SK-N-SH (cell line): ENCODE data around the gene EPHB2. TPM values are rescaled to one million over a fixed set of nuclear protein-coding genes. Genes with fewer than 3 reads are reported as not detected.

Experiments used
- CTCF ChIA-PET: fragments of 300-600, 350-600 bp; formaldehyde crosslinking; extraction: SDS; loops from one replicate; lab custom pipeline; 2021; lab: Yijun Ruan, JAX
- POLR2A ChIA-PET: fragments of 350-600 bp; sonication (Branson Sonifier 250); formaldehyde crosslinking; extraction: SDS; loops from one replicate; lab custom pipeline; 2020; ENCODE audit warnings: antibody characterized with exemption, inconsistent platforms; lab: Yijun Ruan, JAX
- DNase-seq: peaks from one replicate; pipeline ENCODE4 v3.0.0; 2012
- H2AFZ ChIP-seq: fragments of 200-600 bp; sonication (generic); 2 replicates; pipeline ENCODE4 v1.8.1; 2016; ENCODE audit warnings: antibody characterized with exemption, mild to moderate bottlenecking, low read depth
- H3F3A ChIP-seq: fragments of 200-600 bp; sonication (generic); replicated peaks from 2 replicates; pipeline ENCODE3; 2016; ENCODE audit warnings: antibody characterized with exemption, mild to moderate bottlenecking; ENCODE audit not compliant: insufficient read depth
- H3K27ac ChIP-seq, 2 experiments: fragments of 200-500 bp in 1 of 2; fragments of 200-600 bp in 1 of 2; sonication (Bioruptor generic) in 1 of 2; sonication (generic), shearing (Covaris generic) in 1 of 2; 2 replicates each; pipeline versions ENCODE4 v1.5.1 to v1.6.1; 2014 to 2016; ENCODE audit warnings: low read depth in 2 of 2, inconsistent platforms in 1 of 2, low read length in 1 of 2, mild to moderate bottlenecking in 1 of 2, mixed read lengths in 1 of 2
- H3K27me3 ChIP-seq: fragments of 200-600 bp; sonication (generic), shearing (Covaris generic); 2 replicates; pipeline ENCODE4 v1.6.1; 2016; ENCODE audit warnings: mixed run types; ENCODE audit not compliant: insufficient read depth
- H3K36me3 ChIP-seq, 2 experiments: fragments of 200-500 bp in 1 of 2; fragments of 200-600 bp in 1 of 2; sonication (Bioruptor generic) in 1 of 2; sonication (generic) in 1 of 2; replicated peaks in 1 of 2; 2 replicates each; pipeline versions ENCODE3 to v1.5.1; 2014 to 2016; ENCODE audit warnings: low read length in 1 of 2, mild to moderate bottlenecking in 1 of 2; ENCODE audit not compliant: insufficient read depth in 2 of 2, control insufficient read depth in 1 of 2
- H3K4me1 ChIP-seq, 2 experiments: fragments of 200-500 bp in 1 of 2; fragments of 200-600 bp in 1 of 2; sonication (Bioruptor generic) in 1 of 2; sonication (generic), shearing (Covaris generic) in 1 of 2; 2 replicates each; pipeline versions ENCODE4 v1.5.1 to v1.6.1; 2014 to 2016; ENCODE audit warnings: low read depth in 1 of 2, low read length in 1 of 2, mixed run types in 1 of 2; ENCODE audit not compliant: insufficient read depth in 2 of 2, control insufficient read depth in 1 of 2
- H3K4me2 ChIP-seq: fragments of 200-600 bp; sonication (generic), shearing (Covaris generic); 2 replicates; pipeline ENCODE4 v1.6.1; 2017; ENCODE audit warnings: mixed run types
- H3K4me3 ChIP-seq, 2 experiments: fragments of 200-500 bp in 1 of 2; fragments of 200-600 bp in 1 of 2; sonication (Bioruptor generic) in 1 of 2; sonication (generic), shearing (Covaris generic) in 1 of 2; 2 replicates each; pipeline versions ENCODE4 v1.5.1 to v1.8.1; 2014 to 2016; ENCODE audit warnings: low read depth in 2 of 2, inconsistent platforms in 1 of 2, low read length in 1 of 2, mild to moderate bottlenecking in 1 of 2, mixed read lengths in 1 of 2, moderate library complexity in 1 of 2
- H3K79me2 ChIP-seq: fragments of 200-600 bp; sonication (generic); 2 replicates; pipeline ENCODE4 v1.8.1; 2017; ENCODE audit warnings: mild to moderate bottlenecking; ENCODE audit not compliant: insufficient read depth
- H3K9ac ChIP-seq: fragments of 200-600 bp; sonication (generic); 2 replicates; pipeline ENCODE4 v1.6.1; 2017; ENCODE audit warnings: mixed run types
- H3K9me2 ChIP-seq: fragments of 200-600 bp; sonication (generic); 2 replicates; pipeline ENCODE4 v1.6.1; 2017; ENCODE audit warnings: mixed run types
- H3K9me3 ChIP-seq: fragments of 200-600 bp; sonication (generic); 2 replicates; pipeline ENCODE4 v1.6.1; 2017; ENCODE audit warnings: mixed run types, mild to moderate bottlenecking, moderate library complexity
- H4K20me1 ChIP-seq: fragments of 200-600 bp; sonication (generic); 2 replicates; pipeline ENCODE4 v1.6.1; 2017; ENCODE audit warnings: mild to moderate bottlenecking, mixed run types; ENCODE audit not compliant: insufficient read depth
- EZH2phosphoT487 ChIP-seq: fragments of 200-600 bp; sonication (generic); IDR thresholded peaks from 2 replicates; pipeline ENCODE4 v1.6.1; 2017; ENCODE audit warnings: low read depth, mixed run types, mild to moderate bottlenecking, antibody characterized with exemption, moderate library complexity, borderline replicate concordance
- FOSL2 ChIP-seq: IDR thresholded peaks from 2 replicates; pipeline ENCODE4 v1.4.0; 2012; ENCODE audit warnings: low read depth, mild to moderate bottlenecking, moderate library complexity, borderline replicate concordance
- JUND ChIP-seq: IDR thresholded peaks from 2 replicates; pipeline ENCODE4 v1.4.0; 2012
- PBX3 ChIP-seq: IDR thresholded peaks from 2 replicates; pipeline ENCODE4; 2012
- POLR2AphosphoS5 ChIP-seq: IDR thresholded peaks from 2 replicates; pipeline ENCODE4 v1.6.1; 2012; ENCODE audit warnings: low read depth, low read length
- RAD21 ChIP-seq: IDR thresholded peaks from 2 replicates; pipeline ENCODE4 v1.6.1; 2012; ENCODE audit warnings: mild to moderate bottlenecking, low read length
- RCOR1 ChIP-seq: fragments of 150-350 bp; IDR thresholded peaks from 2 replicates; pipeline ENCODE4 v1.6.1; 2017; ENCODE audit warnings: antibody characterized with exemption, low read length
- TEAD4 ChIP-seq: IDR thresholded peaks from 2 replicates; pipeline ENCODE4 v1.4.0; 2012; ENCODE audit warnings: mild to moderate bottlenecking, borderline replicate concordance; ENCODE audit not compliant: insufficient read depth
- WGBS: methylation state at CpG from one replicate; pipeline ENCODE4 v1.1.6; 2017; ENCODE audit warnings: low lambda C conversion rate; 5-methylcytosine and 5-hydroxymethylcytosine counted together
- polyA plus RNA-seq, 3 experiments: library from polyadenylated mRNA; depleted of rRNA; stranded (reverse); fragments of >200 nt; gene quantifications; 2 replicates each; pipeline ENCODE4 v1.2.3, GENCODE V29; 2012
- TF ChIP-seq, protein P1 (sequence below): fragments of 150-350 bp; IDR thresholded peaks from 2 replicates; pipeline ENCODE4 v1.6.1; 2017; ENCODE audit warnings: antibody characterized with exemption, low read length, low read depth, borderline replicate concordance
- TF ChIP-seq, protein P2 (sequence below): IDR thresholded peaks from 2 replicates; pipeline ENCODE4 v1.4.0; 2012; ENCODE audit warnings: low read depth, borderline replicate concordance

The EPHB2 gene
- polyA plus RNA-seq, 1 of the 3 experiments (the other 2 are of a cell fraction), result 25.2 TPM

GRCh38 chr1:22676916-22677583, 33.6 kb upstream of the EPHB2 start:
- Histone ChIP-seq H3K27me3 (0 out of 2 replicates have a peak, but pooled peaks cover under 1% of the 10 kb centered on the region), H3K4me2 (no peak overlapping the region), H2AFZ (no peak overlapping the region), H3K27ac (no peak overlapping the region), H3K9ac (no peak overlapping the region), H3K36me3 (no peaks in the 10 kb centered on the region), H3K79me2 (no peaks in the 10 kb centered on the region), H3K4me1 (peaks cover 0 to 5% of the 10 kb centered on the region in 2 experiments; a peak in 1 of 4 replicates), H3K4me3 (no peak overlapping the region), H4K20me1 (no peaks in the 10 kb centered on the region), H3K9me3 (no peaks in the 10 kb centered on the region), H3K9me2 (no peaks in the 10 kb centered on the region), H3F3A (peaks cover 5% of the 10 kb centered on the region)
- no peak for DNase-seq
- TF ChIP-seq POLR2AphosphoS5, result no peak
- no peak for TF ChIP-seq RAD21
- no peak for TF ChIP-seq PBX3
- no peak for TF ChIP-seq JUND
- TF ChIP-seq, protein P1, sequence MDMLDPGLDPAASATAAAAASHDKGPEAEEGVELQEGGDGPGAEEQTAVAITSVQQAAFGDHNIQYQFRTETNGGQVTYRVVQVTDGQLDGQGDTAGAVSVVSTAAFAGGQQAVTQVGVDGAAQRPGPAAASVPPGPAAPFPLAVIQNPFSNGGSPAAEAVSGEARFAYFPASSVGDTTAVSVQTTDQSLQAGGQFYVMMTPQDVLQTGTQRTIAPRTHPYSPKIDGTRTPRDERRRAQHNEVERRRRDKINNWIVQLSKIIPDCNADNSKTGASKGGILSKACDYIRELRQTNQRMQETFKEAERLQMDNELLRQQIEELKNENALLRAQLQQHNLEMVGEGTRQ, result no peak
- TF ChIP-seq TEAD4, result no peak
- TF ChIP-seq, protein P2, sequence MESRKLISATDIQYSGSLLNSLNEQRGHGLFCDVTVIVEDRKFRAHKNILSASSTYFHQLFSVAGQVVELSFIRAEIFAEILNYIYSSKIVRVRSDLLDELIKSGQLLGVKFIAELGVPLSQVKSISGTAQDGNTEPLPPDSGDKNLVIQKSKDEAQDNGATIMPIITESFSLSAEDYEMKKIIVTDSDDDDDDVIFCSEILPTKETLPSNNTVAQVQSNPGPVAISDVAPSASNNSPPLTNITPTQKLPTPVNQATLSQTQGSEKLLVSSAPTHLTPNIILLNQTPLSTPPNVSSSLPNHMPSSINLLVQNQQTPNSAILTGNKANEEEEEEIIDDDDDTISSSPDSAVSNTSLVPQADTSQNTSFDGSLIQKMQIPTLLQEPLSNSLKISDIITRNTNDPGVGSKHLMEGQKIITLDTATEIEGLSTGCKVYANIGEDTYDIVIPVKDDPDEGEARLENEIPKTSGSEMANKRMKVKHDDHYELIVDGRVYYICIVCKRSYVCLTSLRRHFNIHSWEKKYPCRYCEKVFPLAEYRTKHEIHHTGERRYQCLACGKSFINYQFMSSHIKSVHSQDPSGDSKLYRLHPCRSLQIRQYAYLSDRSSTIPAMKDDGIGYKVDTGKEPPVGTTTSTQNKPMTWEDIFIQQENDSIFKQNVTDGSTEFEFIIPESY, result no peak
- no peak for TF ChIP-seq FOSL2
- no peak for TF ChIP-seq EZH2phosphoT487
- TF ChIP-seq RCOR1, result no peak
- ChIA-PET CTCF (interaction anchor here (0.8 to 5.4 kb wide), 9 partner anchors 9 to 253 kb away, joined by 3 to 45 read pairs (median 5); no protein-coding TSS in a partner anchor), POLR2A (no interaction called here)
- 96% methylated on average over 27 of the region's 37 CpGs for WGBS
